ENCODE results near the gene OXTR.

GRCh38 chr3:8738639-8739038 lies 30.8 kb downstream of the OXTR start:
- no peak for TF ChIP-seq CTCF (IDR thresholded peaks at IDR 0.05 in 4 of 5, conservative IDR thresholded peaks at IDR 0.05 in 1 of 5)
- no peak for TF ChIP-seq POLR2A (IDR thresholded peaks at IDR 0.05)

All from gastrocnemius medialis (tissue), 4 donors.